ENCODE data around the gene FNDC11.

FNDC11 gene

DNA sequence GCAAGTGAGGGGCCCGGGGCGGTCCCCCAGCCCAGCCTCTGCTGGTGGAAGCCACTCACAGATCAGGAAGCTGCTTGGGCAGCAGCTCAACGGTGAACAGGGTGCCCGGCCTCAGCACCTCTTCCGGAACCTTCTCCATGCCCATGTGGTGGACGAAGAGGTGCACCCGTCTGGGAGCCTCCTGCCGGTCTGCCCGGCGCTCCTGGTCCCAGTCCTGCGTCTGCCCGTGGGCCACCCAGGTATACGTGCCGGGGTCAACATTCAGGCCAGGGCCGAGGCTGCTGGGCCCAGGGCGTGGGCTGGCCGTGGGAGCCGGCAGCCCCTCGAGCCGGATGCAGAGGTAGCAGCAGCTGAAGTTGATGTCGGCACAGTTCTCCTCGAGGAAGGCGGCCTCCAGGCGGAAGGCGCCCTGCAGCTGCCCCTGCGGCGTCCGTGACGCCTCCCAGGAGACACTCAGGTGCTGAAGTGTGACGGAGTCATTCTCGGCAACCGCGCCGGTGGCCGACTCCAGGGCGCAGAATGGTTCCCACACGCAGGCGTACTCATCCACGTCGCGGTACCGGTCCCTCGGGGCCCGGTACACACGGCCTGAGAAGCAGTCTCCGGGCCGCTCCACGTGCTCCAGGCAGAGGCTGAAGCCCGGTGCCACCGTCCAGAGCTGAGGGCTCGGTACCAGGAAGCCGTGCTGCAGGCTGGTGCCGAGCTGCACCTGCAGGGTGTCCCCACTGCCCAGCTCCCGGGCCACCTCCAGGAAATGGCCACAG is 8.7 kb downstream of the FNDC11 start:
- Histone ChIP-seq H3K27me3 (ENCODE audit: insufficient read depth, poor library complexity, severe bottlenecking) (peaks cover 6% of the 10 kb centered on the region), H3K4me3 (replicated peaks; ENCODE audit: insufficient read depth, low read length) (no peak overlapping the region), H3K27ac (replicated peaks) (no peak overlapping the region)
- TF ChIP-seq GABPA (IDR thresholded peaks at IDR 0.05; ENCODE audit: low read depth) (no peak), POLR2AphosphoS5 (IDR thresholded peaks at IDR 0.05; ENCODE audit: low read depth) (no peak), SPI1 (IDR thresholded peaks at IDR 0.05; ENCODE audit: borderline replicate concordance, low read depth) (no peak), REST (IDR thresholded peaks at IDR 0.05; ENCODE audit: insufficient replicate concordance, low read depth) (no peak)
- TF ChIP-seq, protein P1, sequence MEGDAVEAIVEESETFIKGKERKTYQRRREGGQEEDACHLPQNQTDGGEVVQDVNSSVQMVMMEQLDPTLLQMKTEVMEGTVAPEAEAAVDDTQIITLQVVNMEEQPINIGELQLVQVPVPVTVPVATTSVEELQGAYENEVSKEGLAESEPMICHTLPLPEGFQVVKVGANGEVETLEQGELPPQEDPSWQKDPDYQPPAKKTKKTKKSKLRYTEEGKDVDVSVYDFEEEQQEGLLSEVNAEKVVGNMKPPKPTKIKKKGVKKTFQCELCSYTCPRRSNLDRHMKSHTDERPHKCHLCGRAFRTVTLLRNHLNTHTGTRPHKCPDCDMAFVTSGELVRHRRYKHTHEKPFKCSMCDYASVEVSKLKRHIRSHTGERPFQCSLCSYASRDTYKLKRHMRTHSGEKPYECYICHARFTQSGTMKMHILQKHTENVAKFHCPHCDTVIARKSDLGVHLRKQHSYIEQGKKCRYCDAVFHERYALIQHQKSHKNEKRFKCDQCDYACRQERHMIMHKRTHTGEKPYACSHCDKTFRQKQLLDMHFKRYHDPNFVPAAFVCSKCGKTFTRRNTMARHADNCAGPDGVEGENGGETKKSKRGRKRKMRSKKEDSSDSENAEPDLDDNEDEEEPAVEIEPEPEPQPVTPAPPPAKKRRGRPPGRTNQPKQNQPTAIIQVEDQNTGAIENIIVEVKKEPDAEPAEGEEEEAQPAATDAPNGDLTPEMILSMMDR (IDR thresholded peaks at IDR 0.05; ENCODE audit: insufficient read depth, low read length): no peak
- DNase-seq (ENCODE audit: low read depth in 1 of 2, low spot score in 1 of 2): no peak

DNA sequence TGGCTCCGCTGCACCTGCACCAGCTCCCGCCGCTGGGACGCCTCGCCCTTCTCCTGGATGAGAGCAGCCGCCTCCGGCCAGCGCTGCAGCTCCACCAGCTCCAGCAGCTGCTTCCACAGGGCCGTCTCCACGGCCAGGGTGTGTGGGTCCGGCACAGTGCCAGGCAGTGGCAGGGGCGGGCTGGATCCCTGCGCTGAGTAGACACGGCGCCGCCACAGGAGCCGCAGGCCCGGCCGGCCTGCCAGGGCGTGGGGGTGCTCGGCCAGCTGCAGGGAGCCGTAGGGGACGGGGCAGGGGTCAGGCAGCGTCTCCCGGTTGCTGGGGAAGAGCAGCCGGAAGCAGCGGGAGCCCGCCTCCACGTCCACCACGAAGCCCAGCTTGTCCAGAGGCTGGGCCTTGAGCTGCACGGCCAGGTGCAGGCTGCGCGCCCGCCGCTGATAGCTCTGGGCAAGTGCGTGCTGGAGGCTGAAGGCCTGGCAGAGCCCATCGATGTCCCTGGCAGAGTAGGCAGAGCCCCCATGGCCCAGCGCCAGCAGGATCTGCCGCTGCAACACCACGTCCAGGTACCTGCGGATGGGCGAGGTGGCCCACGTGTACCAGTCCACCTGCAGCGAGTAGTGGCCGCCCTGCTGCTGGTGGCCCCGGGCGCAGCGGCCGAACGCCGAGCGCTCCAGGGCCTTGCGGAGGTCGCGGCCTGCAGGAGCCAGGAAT is 9.4 kb downstream of the FNDC11 start:
- Histone ChIP-seq H3K27ac (replicated peaks) (no peak overlapping the region), H3K4me3 (replicated peaks; ENCODE audit: insufficient read depth, low read length) (no peak overlapping the region), H3K27me3 (ENCODE audit: insufficient read depth, poor library complexity, severe bottlenecking) (peaks cover 6% of the 10 kb centered on the region)
- no peak for DNase-seq (ENCODE audit: low read depth in 1 of 2, low spot score in 1 of 2)
- no peak for TF ChIP-seq POLR2AphosphoS5 (IDR thresholded peaks at IDR 0.05; ENCODE audit: low read depth)
- no peak for TF ChIP-seq REST (IDR thresholded peaks at IDR 0.05; ENCODE audit: insufficient replicate concordance, low read depth)
- TF ChIP-seq, protein P1 (IDR thresholded peaks at IDR 0.05; ENCODE audit: insufficient read depth, low read length): no peak
- no peak for TF ChIP-seq GABPA (IDR thresholded peaks at IDR 0.05; ENCODE audit: low read depth)
- TF ChIP-seq SPI1 (IDR thresholded peaks at IDR 0.05; ENCODE audit: borderline replicate concordance, low read depth): no peak

DNA sequence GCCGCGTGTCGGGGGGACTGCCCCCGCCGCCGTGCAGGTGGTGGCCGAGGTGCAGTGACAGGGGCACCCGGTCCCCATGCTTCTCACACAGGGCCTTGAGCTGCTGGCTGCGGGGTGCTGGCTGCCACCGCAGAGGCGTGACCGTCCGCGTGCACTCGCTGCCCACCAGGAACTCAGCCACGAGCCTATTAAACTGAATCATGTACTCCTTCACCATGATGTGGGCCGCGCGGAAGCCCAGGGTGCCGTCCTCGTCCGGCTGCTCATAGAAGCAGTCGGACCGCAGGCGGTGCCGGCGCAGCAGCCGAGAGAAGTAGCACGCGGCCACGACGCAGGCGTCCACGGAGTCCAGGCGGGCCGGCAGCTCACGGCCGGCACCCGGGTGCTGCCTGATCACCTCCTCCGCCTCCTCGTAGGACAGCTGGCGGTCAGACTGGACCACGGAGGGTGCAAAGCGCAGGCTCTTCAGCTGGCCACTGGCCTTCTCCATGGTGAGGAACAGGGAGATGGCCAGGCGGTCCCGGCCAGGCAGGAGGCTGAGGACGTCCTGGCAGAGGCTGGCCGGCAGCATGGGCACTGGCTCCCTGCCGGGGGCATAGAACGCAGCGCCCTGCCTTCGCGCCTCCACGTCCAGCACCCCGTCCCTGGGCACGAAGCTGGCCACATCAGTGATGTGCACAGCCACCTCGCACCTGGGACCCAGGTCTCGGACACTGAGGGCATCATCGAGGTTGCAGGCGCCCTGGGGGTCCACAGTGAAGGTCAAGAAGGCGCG is 10.3 kb downstream of the FNDC11 start:
- TF ChIP-seq POLR2AphosphoS5 (IDR thresholded peaks at IDR 0.05; ENCODE audit: low read depth): no peak
- no peak for TF ChIP-seq SPI1 (IDR thresholded peaks at IDR 0.05; ENCODE audit: borderline replicate concordance, low read depth)
- TF ChIP-seq, protein P1 (IDR thresholded peaks at IDR 0.05; ENCODE audit: insufficient read depth, low read length): no peak
- no peak for TF ChIP-seq GABPA (IDR thresholded peaks at IDR 0.05; ENCODE audit: low read depth)
- no peak for TF ChIP-seq REST (IDR thresholded peaks at IDR 0.05; ENCODE audit: insufficient replicate concordance, low read depth)
- no peak overlapping the region for H3K27ac ChIP-seq (replicated peaks)

More for the DNA sequence above, 10.3 kb downstream of the FNDC11 start:
- peaks cover 14% of the 10 kb centered on the region for H3K27me3 ChIP-seq (ENCODE audit: insufficient read depth, poor library complexity, severe bottlenecking)
- H3K4me3 ChIP-seq (replicated peaks; ENCODE audit: insufficient read depth, low read length): no peak overlapping the region
- DNase-seq (ENCODE audit: low read depth in 1 of 2, low spot score in 1 of 2): no peak
